OCI-LY3 (cell line): ENCODE results near the gene CEP135.

Source experiments
- CTCF ChIP-seq: fragments of 200-600, 300-600 bp; sonication (generic); IDR thresholded peaks from 2 replicates; pipeline ENCODE4 v1.5.1; 2014; ENCODE audit warnings: antibody characterized with exemption, low read length, low read depth
- EZH2phosphoT487 ChIP-seq: fragments of 200-600 bp; shearing (Covaris generic); IDR thresholded peaks from 2 replicates; pipeline ENCODE4 v1.6.1; 2018; ENCODE audit warnings: antibody characterized with exemption, mixed run types, low read depth

- TF ChIP-seq CTCF (no peak), EZH2phosphoT487 (no peak)
Observed at GRCh38 chr4:55906323-55906722, 42.4 kb upstream of the CEP135 start.
